GDM1 (cell line): ENCODE measurements around the gene PTPRZ1.

Source experiments
- DNase-seq: peaks from one replicate; lab custom pipeline; 2025; lab: John Stamatoyannopoulos, UW

PTPRZ1 gene

GRCh38 chr7:121954803-121955202 is 81.8 kb downstream of the PTPRZ1 start:
- no peak for DNase-seq

- no peak for DNase-seq
Measured at GRCh38 chr7:121957626-121958025, 84.7 kb downstream of the PTPRZ1 start.

GRCh38 chr7:121960678-121961077 is 87.7 kb downstream of the PTPRZ1 start:
- DNase-seq = no peak

GRCh38 chr7:121961089-121961867 is 88.3 kb downstream of the PTPRZ1 start:
- DNase-seq = no peak

- DNase-seq = no peak
Measured at GRCh38 chr7:121966276-121966934, 93.4 kb downstream of the PTPRZ1 start.

- DNase-seq = no peak
Measured at GRCh38 chr7:121966935-121967332, 94.0 kb downstream of the PTPRZ1 start.

GRCh38 chr7:121985476-121986030 is 112.6 kb downstream of the PTPRZ1 start:
- DNase-seq = no peak

GRCh38 chr7:121992068-121992467 is 119.1 kb downstream of the PTPRZ1 start:
- no peak for DNase-seq

- no peak for DNase-seq
Measured at GRCh38 chr7:121994625-121995410, 121.9 kb downstream of the PTPRZ1 start.

GRCh38 chr7:122006687-122007086 is 133.7 kb downstream of the PTPRZ1 start:
- DNase-seq = no peak

- no peak for DNase-seq
Measured at GRCh38 chr7:122010116-122010515, 137.2 kb downstream of the PTPRZ1 start.

GRCh38 chr7:122013065-122013464 is 140.1 kb downstream of the PTPRZ1 start:
- DNase-seq = no peak

GRCh38 chr7:122013630-122014029 is 140.7 kb downstream of the PTPRZ1 start:
- no peak for DNase-seq

GRCh38 chr7:122014697-122015096 is 141.7 kb downstream of the PTPRZ1 start:
- DNase-seq = no peak

GRCh38 chr7:122018032-122018431 is 145.1 kb downstream of the PTPRZ1 start:
- DNase-seq = no peak

GRCh38 chr7:122027058-122027457 is 154.1 kb downstream of the PTPRZ1 start:
- DNase-seq = no peak

GRCh38 chr7:122033641-122034040 is 160.7 kb downstream of the PTPRZ1 start:
- DNase-seq = no peak

GRCh38 chr7:122035876-122036275 is 162.9 kb downstream of the PTPRZ1 start:
- DNase-seq = no peak

- DNase-seq = no peak
Measured at GRCh38 chr7:122038134-122038533, 165.2 kb downstream of the PTPRZ1 start.

GRCh38 chr7:122038904-122039303 is 165.9 kb downstream of the PTPRZ1 start:
- no peak for DNase-seq

- no peak for DNase-seq
Measured at GRCh38 chr7:122040147-122040546, 167.2 kb downstream of the PTPRZ1 start.

- DNase-seq = no peak
Measured at GRCh38 chr7:122046402-122046801, 173.4 kb downstream of the PTPRZ1 start.
